ENCODE results near the gene GON4L.
"Not testable (repeated sequence)": the region's sequence is repeated elsewhere in the genome, so short reads cannot be mapped to it uniquely, and the experiment has no call there.

The GON4L gene

DNA sequence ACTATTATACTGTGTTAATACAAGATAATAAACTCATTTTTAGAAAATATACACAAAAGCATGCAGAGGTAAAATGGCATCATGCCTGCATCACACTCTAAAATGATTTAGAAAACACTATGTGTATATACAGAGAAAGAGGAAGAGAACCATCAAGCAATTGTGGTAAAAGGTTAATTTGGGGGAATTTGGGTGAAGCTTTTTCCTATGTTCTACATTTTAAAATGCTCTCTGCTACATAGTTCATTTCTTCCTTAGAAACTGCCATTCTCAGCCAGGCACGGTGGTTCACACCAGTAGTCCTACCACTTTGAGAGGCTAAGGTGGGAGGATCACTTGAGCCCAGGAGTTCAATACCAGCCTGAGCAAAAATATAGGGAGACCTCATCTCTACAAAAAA, 44.1 kb downstream of the GON4L start:
- no peak overlapping the region for H3K4me3 Mint-ChIP-seq
- H3K36me3 Mint-ChIP-seq (ENCODE audit: low read depth) = peaks cover 52% of the 10 kb centered on the region
- no peaks in the 10 kb centered on the region for H3K27me3 Mint-ChIP-seq (ENCODE audit: low read depth)
- H3K27ac Mint-ChIP-seq = no peak overlapping the region
- H3K9me3 Mint-ChIP-seq = no peaks in the 10 kb centered on the region
- H3K4me1 Mint-ChIP-seq = no peaks in the 10 kb centered on the region
- TF ChIP-seq, protein P1, sequence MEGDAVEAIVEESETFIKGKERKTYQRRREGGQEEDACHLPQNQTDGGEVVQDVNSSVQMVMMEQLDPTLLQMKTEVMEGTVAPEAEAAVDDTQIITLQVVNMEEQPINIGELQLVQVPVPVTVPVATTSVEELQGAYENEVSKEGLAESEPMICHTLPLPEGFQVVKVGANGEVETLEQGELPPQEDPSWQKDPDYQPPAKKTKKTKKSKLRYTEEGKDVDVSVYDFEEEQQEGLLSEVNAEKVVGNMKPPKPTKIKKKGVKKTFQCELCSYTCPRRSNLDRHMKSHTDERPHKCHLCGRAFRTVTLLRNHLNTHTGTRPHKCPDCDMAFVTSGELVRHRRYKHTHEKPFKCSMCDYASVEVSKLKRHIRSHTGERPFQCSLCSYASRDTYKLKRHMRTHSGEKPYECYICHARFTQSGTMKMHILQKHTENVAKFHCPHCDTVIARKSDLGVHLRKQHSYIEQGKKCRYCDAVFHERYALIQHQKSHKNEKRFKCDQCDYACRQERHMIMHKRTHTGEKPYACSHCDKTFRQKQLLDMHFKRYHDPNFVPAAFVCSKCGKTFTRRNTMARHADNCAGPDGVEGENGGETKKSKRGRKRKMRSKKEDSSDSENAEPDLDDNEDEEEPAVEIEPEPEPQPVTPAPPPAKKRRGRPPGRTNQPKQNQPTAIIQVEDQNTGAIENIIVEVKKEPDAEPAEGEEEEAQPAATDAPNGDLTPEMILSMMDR (IDR thresholded peaks at IDR 0.05; ENCODE audit: unreplicated experiment in 3 of 3) = no peak

DNA sequence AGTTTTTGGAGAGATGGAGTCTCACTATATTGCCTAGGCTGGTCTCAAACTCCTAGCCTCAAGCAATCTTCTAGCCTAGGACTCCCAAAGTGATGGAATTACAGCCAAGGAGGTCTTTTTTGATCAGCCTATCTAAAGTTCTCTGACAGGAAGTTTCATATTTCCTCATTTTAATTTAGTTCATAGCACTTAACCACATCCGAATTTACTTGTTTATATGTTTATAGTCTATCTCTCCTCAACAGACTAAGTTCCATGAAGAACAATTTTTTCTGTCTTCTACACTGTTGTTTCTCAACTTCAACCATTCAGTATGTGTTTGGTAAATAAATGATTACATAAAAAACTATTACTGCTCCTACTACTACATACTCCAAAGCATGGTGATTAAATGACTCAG, 47.9 kb downstream of the GON4L start:
- no peaks in the 10 kb centered on the region for H3K4me1 Mint-ChIP-seq
- H3K9me3 Mint-ChIP-seq = no peaks in the 10 kb centered on the region
- H3K27ac Mint-ChIP-seq = no peak overlapping the region
- TF ChIP-seq, protein P1 (IDR thresholded peaks at IDR 0.05; ENCODE audit: unreplicated experiment in 3 of 3) = no peak
- no peaks in the 10 kb centered on the region for H3K27me3 Mint-ChIP-seq (ENCODE audit: low read depth)
- H3K4me3 Mint-ChIP-seq = no peak overlapping the region
- peaks cover 49% of the 10 kb centered on the region for H3K36me3 Mint-ChIP-seq (ENCODE audit: low read depth)

DNA sequence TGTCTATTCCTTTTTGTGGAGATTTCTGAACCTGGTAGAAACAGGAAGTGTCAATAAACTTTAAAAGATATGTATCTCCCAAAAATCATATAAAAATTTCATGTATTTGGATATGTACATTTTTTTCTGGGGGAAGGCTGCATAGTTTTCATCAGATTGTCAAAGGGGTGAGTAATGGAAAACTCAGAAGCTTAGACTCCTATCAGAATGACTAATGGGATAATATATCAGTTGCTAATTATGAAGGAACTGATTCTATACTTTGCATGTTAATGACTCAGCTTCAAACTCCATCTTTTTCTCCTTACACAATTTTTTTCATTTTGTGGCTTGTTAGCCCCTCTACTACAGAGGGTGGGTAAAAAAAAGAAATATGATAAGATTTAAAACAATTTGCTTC, 55.9 kb downstream of the GON4L start:
- Mint-ChIP-seq H3K9me3 (no peaks in the 10 kb centered on the region), H3K4me1 (no peaks in the 10 kb centered on the region), H3K4me3 (no peak overlapping the region), H3K27me3 (ENCODE audit: low read depth) (no peaks in the 10 kb centered on the region), H3K36me3 (ENCODE audit: low read depth) (peaks cover 54% of the 10 kb centered on the region), H3K27ac (no peak overlapping the region)
- TF ChIP-seq, protein P1 (IDR thresholded peaks at IDR 0.05; ENCODE audit: unreplicated experiment in 3 of 3) = no peak

DNA sequence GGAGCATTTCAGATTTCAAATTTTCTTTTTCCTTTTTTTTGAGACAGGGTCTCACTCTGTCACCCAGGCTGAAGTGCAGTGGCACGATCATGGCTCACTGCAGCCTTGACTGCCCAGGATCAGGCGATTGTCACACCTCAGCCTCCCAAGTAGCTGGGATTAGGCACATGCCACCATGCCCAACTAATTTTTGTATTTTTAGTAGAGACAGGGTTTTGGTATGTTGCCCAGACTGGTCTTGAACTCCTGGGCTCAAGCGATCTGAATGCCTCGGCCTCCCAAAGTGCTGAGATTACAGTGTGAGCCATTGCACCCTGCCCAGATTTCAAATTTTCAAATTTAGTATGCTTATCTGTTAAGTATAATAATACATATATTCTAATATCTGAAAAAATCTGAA, 61.4 kb downstream of the GON4L start:
- not testable (repeated sequence) for H3K27me3 Mint-ChIP-seq (ENCODE audit: low read depth); H3K9me3 Mint-ChIP-seq; H3K4me1 Mint-ChIP-seq; H3K27ac Mint-ChIP-seq; H3K4me3 Mint-ChIP-seq
- peaks cover 42% of the 10 kb centered on the region for H3K36me3 Mint-ChIP-seq (ENCODE audit: low read depth)

DNA sequence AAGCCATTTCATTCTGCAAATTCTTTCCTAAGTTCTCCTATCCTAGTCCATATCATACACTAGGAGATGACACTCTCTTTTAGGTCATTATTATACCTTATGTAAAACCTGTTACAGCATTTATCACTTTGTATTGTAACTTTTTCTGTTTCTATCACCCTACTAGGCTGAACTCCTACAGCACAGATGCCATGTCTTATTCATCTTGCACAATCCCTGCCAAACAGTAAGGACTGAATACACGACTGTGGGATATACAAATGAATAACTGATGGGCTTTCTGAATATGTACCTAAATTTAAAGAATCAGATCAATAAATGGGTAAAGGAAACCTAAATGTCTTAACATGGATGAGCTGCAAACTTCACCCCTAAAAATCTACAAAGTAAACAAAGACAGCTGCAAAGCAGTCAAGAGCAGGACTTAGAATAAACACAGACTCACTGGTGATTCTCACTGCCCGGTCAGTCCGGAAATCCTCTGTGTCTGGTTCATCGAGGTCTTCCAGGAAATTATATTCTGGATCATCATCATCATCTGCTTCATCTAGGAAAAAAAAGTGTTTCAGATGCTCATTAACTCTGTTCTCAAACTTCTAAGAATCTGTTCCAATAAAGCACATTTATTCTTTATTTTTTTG, 62.3 kb downstream of the GON4L start:
- H3K4me1 Mint-ChIP-seq = no peaks in the 10 kb centered on the region
- H3K9me3 Mint-ChIP-seq = no peaks in the 10 kb centered on the region
- H3K36me3 Mint-ChIP-seq (ENCODE audit: low read depth) = peaks cover 44% of the 10 kb centered on the region
- no peaks in the 10 kb centered on the region for H3K27me3 Mint-ChIP-seq (ENCODE audit: low read depth)
- TF ChIP-seq, protein P1 (IDR thresholded peaks at IDR 0.05; ENCODE audit: unreplicated experiment in 3 of 3) = no peak
- H3K27ac Mint-ChIP-seq = no peak overlapping the region
- no peak overlapping the region for H3K4me3 Mint-ChIP-seq

DNA sequence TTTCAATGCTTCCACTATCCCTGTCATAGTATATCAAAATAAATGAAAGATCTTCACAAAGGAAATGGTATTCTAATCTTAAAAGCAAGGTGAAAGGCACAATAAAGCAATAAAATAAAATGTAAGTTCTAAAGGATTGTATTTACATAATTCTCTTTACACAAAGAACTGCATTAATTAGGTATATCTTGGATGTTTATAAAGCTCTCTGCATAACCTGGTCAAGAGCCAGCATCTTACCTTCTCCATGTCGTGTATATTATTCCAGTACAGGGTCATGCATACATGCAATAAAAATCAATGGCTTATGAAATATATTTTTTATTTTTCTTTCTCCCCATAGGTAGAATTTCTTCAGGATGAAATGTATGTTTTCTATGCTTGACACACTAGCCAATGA, 63.8 kb downstream of the GON4L start:
- Mint-ChIP-seq H3K9me3 (no peaks in the 10 kb centered on the region), H3K4me1 (no peaks in the 10 kb centered on the region), H3K36me3 (ENCODE audit: low read depth) (peaks cover 38% of the 10 kb centered on the region), H3K4me3 (no peak overlapping the region), H3K27ac (no peak overlapping the region), H3K27me3 (ENCODE audit: low read depth) (no peaks in the 10 kb centered on the region)
- TF ChIP-seq, protein P1 (IDR thresholded peaks at IDR 0.05; ENCODE audit: unreplicated experiment in 3 of 3) = no peak
